GM21825 (cell line): ENCODE results near the gene HPN.

Source experiments
- ATAC-seq: cut with Tn5 transposase; IDR thresholded peaks from one replicate; pipeline ENCODE4 v1.9.1; 2021; ENCODE audit warnings: mild to moderate bottlenecking, moderate library complexity; ENCODE audit not compliant: unreplicated experiment

Gene HPN

GRCh38 chr19:35080613-35081170 lies 39.2 kb downstream of the HPN start:
- no peak for ATAC-seq

GRCh38 chr19:35081201-35081600 lies 39.7 kb downstream of the HPN start:
- ATAC-seq, result no peak

GRCh38 chr19:35083691-35084508 lies 42.4 kb downstream of the HPN start:
- ATAC-seq, result no peak

GRCh38 chr19:35084509-35084762 lies 42.9 kb downstream of the HPN start:
- ATAC-seq, result no peak

GRCh38 chr19:35085947-35086346 lies 44.4 kb downstream of the HPN start:
- ATAC-seq, result no peak

GRCh38 chr19:35086455-35086854 lies 44.9 kb downstream of the HPN start:
- ATAC-seq, result no peak

- no peak for ATAC-seq
Measured at GRCh38 chr19:35087393-35087792, 45.9 kb downstream of the HPN start.

GRCh38 chr19:35088131-35088913 lies 46.8 kb downstream of the HPN start:
- no peak for ATAC-seq

GRCh38 chr19:35089554-35089953 lies 48.0 kb downstream of the HPN start:
- ATAC-seq, result no peak

GRCh38 chr19:35090160-35090505 lies 48.6 kb downstream of the HPN start:
- no peak for ATAC-seq

- ATAC-seq, result no peak
Measured at GRCh38 chr19:35090506-35091214, 49.1 kb downstream of the HPN start.

- no peak for ATAC-seq
Measured at GRCh38 chr19:35093430-35093829, 51.9 kb downstream of the HPN start.

GRCh38 chr19:35093941-35094647 lies 52.6 kb downstream of the HPN start:
- no peak for ATAC-seq

- ATAC-seq, result no peak
Measured at GRCh38 chr19:35094656-35095055, 53.1 kb downstream of the HPN start.

GRCh38 chr19:35095667-35096368 lies 54.3 kb downstream of the HPN start:
- no peak for ATAC-seq

GRCh38 chr19:35098413-35099049 lies 57.0 kb downstream of the HPN start:
- no peak for ATAC-seq

GRCh38 chr19:35099155-35099896 lies 57.8 kb downstream of the HPN start:
- ATAC-seq, result no peak

- no peak for ATAC-seq
Measured at GRCh38 chr19:35099897-35100275, 58.4 kb downstream of the HPN start.
